HPDE6-E6E7 (cell line): ENCODE measurements around the gene BTG2.

ENCODE experiments used
- DNase-seq: peaks from one replicate; pipeline ENCODE4 v3.0.0; 2011; ENCODE audit warnings: missing footprints; ENCODE audit errors: extremely low spot score

BTG2 gene

GRCh38 chr1:203276408-203276807 lies 28.9 kb upstream of the BTG2 start:
- no peak for DNase-seq

- DNase-seq, result no peak
These were observed 28.3 kb upstream of the BTG2 start for GRCh38 chr1:203276916-203277545.

- DNase-seq, result no peak
These were observed 27.0 kb upstream of the BTG2 start for GRCh38 chr1:203278082-203278884.

GRCh38 chr1:203278885-203279406 lies 26.4 kb upstream of the BTG2 start:
- no peak for DNase-seq

GRCh38 chr1:203280061-203280460 lies 25.3 kb upstream of the BTG2 start:
- DNase-seq, result no peak

GRCh38 chr1:203281033-203281432 lies 24.3 kb upstream of the BTG2 start:
- DNase-seq, result peak; percentile 80

GRCh38 chr1:203281851-203282661 lies 23.3 kb upstream of the BTG2 start:
- no peak for DNase-seq

- no peak for DNase-seq
These were observed 22.4 kb upstream of the BTG2 start for GRCh38 chr1:203282720-203283542.

- no peak for DNase-seq
These were observed 21.7 kb upstream of the BTG2 start for GRCh38 chr1:203283597-203283996.

- DNase-seq, result no peak
These were observed 20.8 kb upstream of the BTG2 start for GRCh38 chr1:203284411-203285123.

- no peak for DNase-seq
These were observed 18.9 kb upstream of the BTG2 start for GRCh38 chr1:203286161-203286984.

- DNase-seq, result no peak
These were observed 18.0 kb upstream of the BTG2 start for GRCh38 chr1:203287109-203287893.

- DNase-seq, result no peak
These were observed 17.4 kb upstream of the BTG2 start for GRCh38 chr1:203287898-203288297.

- DNase-seq, result no peak
These were observed 16.9 kb upstream of the BTG2 start for GRCh38 chr1:203288400-203288799.

- DNase-seq, result no peak
These were observed 15.9 kb upstream of the BTG2 start for GRCh38 chr1:203289281-203289981.

GRCh38 chr1:203289982-203290260 lies 15.4 kb upstream of the BTG2 start:
- no peak for DNase-seq

- no peak for DNase-seq
These were observed 14.8 kb upstream of the BTG2 start for GRCh38 chr1:203290261-203291089.
